ENCODE data around the gene CDC42BPB. TPM values are rescaled to one million over a fixed set of nuclear protein-coding genes. Genes with fewer than 3 reads are reported as not detected.

Gene CDC42BPB
- total and polyA plus RNA-seq, 2 of the 4 experiments (the other 2 are of a cell fraction): 49.1 to 81.4 TPM

- CTCF ChIA-PET: no interaction called here
- H4K20me1 ChIP-seq (ENCODE audit: insufficient read depth, low read length): peaks cover 10% of the 10 kb centered on the region
- no peak overlapping the region for H3K14ac ChIP-seq (replicated peaks; ENCODE audit: low read depth, low read length)
- no peak overlapping the region for H3K18ac ChIP-seq (ENCODE audit: low read depth, low read length)
- dilution Hi-C loops (cut with HindIII; ENCODE audit: low sequenced_read_pairs, unreplicated experiment): no loop called here
- no peak overlapping the region for H3K27ac ChIP-seq (ENCODE audit: insufficient read depth, low read length)
- no peak overlapping the region for H2BK15ac ChIP-seq (ENCODE audit: low read depth, low read length)
- WGBS, 2 experiments (ENCODE audit: extremely low coverage in 2 of 2, insufficient read length in 1 of 2): 95% methylated on average over 6 of the region's 8 CpGs; no CpG with 5 or more reads in 1 of the 2 experiments
- H3K56ac ChIP-seq (ENCODE audit: extremely low read depth, insufficient read depth, low read length): no peak overlapping the region
- no peak overlapping the region for H2AK9ac ChIP-seq (replicated peaks; ENCODE audit: low read depth, low read length, poor library complexity)
- no TSS peak for BruUV-seq (replicated peaks)
- H3K23ac ChIP-seq (ENCODE audit: low read depth, low read length): no peak overlapping the region
- H3K4me1 ChIP-seq (ENCODE audit: control insufficient read depth, insufficient read depth, low read length): no peaks in the 10 kb centered on the region
- H3K36me3 ChIP-seq (ENCODE audit: control insufficient read depth, insufficient read depth, low read length): peaks cover 60% of the 10 kb centered on the region
- TF ChIP-seq CHD1 (IDR thresholded peaks at IDR 0.05; ENCODE audit: low read depth, low read length) (no peak), NFE2L2 (IDR thresholded peaks at IDR 0.05; ENCODE audit: low read depth, low read length) (no peak), MAZ (IDR thresholded peaks at IDR 0.05; ENCODE audit: borderline replicate concordance, low read depth, low read length) (no peak), POLR2A (IDR thresholded peaks at IDR 0.05; ENCODE audit: low read depth, low read length) (no peak)
- no peak overlapping the region for H2BK120ac ChIP-seq (ENCODE audit: low read depth, low read length)
- H3K9me1 ChIP-seq (ENCODE audit: insufficient read depth, low read length): 0 out of 2 replicates have a peak, but pooled peaks cover 2% of the 10 kb centered on the region
- no peak overlapping the region for H4K91ac ChIP-seq (ENCODE audit: insufficient read depth, low read depth, low read length)
- peaks cover 13 to 23% of the 10 kb centered on the region in 2 experiments; a peak in 3 of 4 replicates for H3K79me1 ChIP-seq (ENCODE audit: low read depth in 1 of 2, low read length in 2 of 2)
- H3K4me2 ChIP-seq (ENCODE audit: low read depth, low read length): no peak overlapping the region
- no peak overlapping the region for H4K8ac ChIP-seq (ENCODE audit: low read depth in 2 of 2, low read length in 2 of 2)
- ATAC-seq (ENCODE audit: low read depth) (no peak), DNase-seq (no peak)
- no peak overlapping the region for H3K4me3 ChIP-seq (ENCODE audit: insufficient read depth, low read depth, low read length)
- in situ Hi-C loops (cut with MboI; ENCODE audit: low sequenced_read_pairs): no loop called here
- no peaks in the 10 kb centered on the region for H3K9me3 ChIP-seq (ENCODE audit: control insufficient read depth, insufficient read depth, low read length)
- H2AFZ ChIP-seq (replicated peaks; ENCODE audit: low read length, poor library complexity): no peak overlapping the region
- no peaks in the 10 kb centered on the region for H3K27me3 ChIP-seq (ENCODE audit: control insufficient read depth, insufficient read depth, low read length)
- no peak overlapping the region for H2BK20ac ChIP-seq (ENCODE audit: low read depth, low read length)
- intact Hi-C loops (cut with micrococcal nuclease): loop anchor here (5.0 kb wide), 1 partner anchor 80 kb away; the partner anchor contains the start of gene CDC42BPB
- no peak overlapping the region for H2AK5ac ChIP-seq (ENCODE audit: low read depth, low read length)
- H3K4ac ChIP-seq (ENCODE audit: low read depth, low read length): no peak overlapping the region
- no peak overlapping the region for H4K5ac ChIP-seq (ENCODE audit: low read depth, low read length)
- no peak overlapping the region for H2BK5ac ChIP-seq (ENCODE audit: low read depth, low read length, poor library complexity, severe bottlenecking)
- POLR2A ChIA-PET (ENCODE audit: unreplicated experiment): no interaction called here
- no peak overlapping the region for H3K9ac ChIP-seq (ENCODE audit: low read depth, low read length)
Observed at GRCh38 chr14:102977475-102977874, 79.9 kb downstream of the CDC42BPB start.
